A549 treated with GW870086 at 1 μM for 4 hours (cell line): ENCODE measurements around the gene ITGA2. TPM values are rescaled to one million over a fixed set of nuclear protein-coding genes. Genes with fewer than 3 reads are reported as not detected.

ENCODE experiments used
- total RNA-seq: library from RNA; stranded (reverse); fragments of 200-300 nt; extraction: Qiagen RNA extraction; gene quantifications from 5 replicates; pipeline ENCODE4 v1.2.3, GENCODE V29; 2022; ENCODE audit warnings: low read depth

The ITGA2 gene
- total RNA-seq = 11.7 to 19.0 TPM (median 16.7 TPM) in 5 replicates

DNA sequence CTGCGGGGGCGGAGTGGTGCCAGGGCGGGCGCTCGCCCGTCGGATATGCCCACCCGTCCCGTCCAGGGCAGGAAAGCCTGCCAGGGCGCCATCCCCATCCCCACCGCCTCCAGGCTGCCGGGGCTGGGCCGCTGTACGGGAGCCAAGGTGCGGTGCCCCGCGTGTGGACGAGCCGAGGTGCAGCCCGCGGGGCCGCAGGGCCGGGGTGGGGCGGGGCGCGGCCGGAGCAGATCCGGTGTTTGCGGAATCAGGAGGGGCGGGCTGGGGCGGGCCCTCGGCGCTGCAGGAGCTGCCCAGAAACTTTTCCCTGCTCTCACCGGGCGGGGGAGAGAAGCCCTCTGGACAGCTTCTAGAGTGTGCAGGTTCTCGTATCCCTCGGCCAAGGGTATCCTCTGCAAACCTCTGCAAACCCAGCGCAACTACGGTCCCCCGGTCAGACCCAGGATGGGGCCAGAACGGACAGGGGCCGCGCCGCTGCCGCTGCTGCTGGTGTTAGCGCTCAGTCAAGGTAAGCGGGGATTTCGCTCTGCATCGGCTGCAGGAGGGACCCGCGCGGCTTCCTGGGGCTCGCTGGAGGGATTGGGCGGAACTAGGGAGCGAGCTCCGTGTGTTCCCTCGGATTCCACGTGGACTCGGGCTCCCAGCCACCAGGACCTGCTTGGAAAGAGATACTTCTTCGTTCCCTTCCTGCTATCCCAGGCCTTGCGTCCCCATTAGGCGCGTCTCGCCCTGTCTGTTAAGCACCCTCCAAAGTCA is at the start of gene ITGA2:
Gene ITGA2 (plus strand): TSS at position 328 of the 756 bp plus-strand sequence. CDS start 117 bp downstream, at position 445.

DNA sequence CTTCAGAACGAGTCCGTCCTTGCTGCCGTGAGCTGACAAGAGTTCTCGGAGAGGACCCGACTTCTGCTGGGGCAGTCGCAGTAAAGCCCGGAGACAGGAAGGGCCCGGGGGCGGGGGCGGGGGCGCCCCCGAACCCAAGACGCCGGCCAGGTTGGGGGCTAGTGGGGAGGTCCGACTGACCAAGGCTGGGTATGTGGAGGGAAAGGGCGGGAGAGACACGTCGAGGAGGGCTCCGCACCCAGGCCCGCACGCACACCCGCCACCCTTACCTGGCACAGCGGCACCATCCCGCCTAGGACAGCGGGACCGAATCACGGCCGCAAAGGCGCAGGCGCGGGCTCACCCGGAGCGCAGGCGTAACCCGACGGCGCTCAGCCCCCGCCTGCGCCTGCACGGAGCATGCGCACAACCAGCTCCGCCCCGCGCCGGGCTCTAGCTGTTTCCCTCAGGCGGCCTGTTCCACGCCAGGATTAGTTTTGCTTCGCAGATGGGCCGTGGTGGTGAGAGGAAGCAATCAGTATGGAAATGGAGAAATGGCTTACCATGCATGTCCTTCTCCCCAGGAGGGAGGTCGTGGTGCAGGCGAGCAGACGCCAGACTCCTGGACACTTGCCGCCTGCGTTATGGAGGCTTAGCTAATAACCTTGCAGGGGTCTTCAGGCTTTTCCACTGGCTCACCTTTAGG is 120.4 kb downstream of the ITGA2 start, which contains the start of gene MOCS2:
Gene MOCS2 (minus strand): TSS at position 315 of the 685 bp plus-strand sequence. CDS start 2,583 bp downstream, outside the sequence.

Other genes starting within 250 kb of the ITGA2 start
- gene ITGA1, start 201.4 kb upstream of the ITGA2 start, total RNA-seq = 0.56 to 1.6 TPM (median 1.4 TPM) in 5 replicates
- gene PELO, start 201.4 kb upstream of the ITGA2 start, total RNA-seq = 16.9 to 19.9 TPM (median 18.9 TPM) in 5 replicates
- 30.9 to 37.3 TPM (median 32.7 TPM) in 5 replicates for gene MOCS2, start 120.4 kb downstream of the ITGA2 start, total RNA-seq